NCI-H2107 treated with DMSO at 0.1 percent for 48 hours (cell line): ENCODE results near the gene ZNF497.

ENCODE experiments used
- DNase-seq: peaks from one replicate; lab custom pipeline; 2025; ENCODE audit not compliant: unreplicated experiment; lab: John Stamatoyannopoulos, UW

The ZNF497 gene

DNA sequence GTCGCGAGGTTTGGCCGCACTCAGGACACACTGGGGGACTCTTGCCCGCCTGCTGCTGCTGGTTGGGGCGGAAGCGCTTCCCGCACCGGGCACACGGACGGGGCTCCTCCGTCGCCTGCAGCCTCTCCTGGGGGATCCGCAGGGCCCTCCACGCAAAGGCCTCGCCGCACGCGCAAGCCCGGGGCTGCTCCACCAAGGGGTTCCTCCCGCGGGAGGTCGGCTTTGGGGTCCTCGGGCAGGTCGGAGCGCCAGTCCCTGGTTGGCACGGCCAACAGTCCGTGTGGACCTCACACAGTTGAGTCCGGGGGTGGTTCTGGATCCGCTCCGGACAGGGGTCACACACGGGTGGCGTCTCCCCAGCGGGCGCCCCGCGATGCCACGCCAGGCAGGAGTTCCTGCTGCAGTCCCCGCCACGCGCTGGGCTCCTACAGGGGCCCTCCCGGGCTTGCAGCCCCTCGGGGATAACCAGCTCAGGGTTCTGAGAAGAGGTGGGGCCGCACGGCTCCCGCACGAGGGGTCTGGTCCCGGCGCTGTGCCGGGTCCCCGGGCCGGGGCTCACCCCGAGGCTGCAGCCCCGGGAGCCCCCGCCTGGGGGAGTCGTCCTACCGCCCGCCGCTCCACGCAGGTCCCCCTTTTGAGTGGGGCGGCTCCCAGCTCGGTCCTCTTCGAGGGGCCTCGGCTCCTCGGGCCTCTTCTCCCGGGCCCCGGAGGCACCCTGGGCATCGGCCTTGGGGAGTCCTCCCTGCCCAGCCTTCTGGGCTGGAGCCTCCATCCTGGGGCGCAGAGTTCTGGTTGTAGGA lies 6.2 kb upstream of the ZNF497 start:
- no peak for DNase-seq

- no peak for DNase-seq
These were observed 5.3 kb upstream of the ZNF497 start for GRCh38 chr19:58367698-58368454.

DNA sequence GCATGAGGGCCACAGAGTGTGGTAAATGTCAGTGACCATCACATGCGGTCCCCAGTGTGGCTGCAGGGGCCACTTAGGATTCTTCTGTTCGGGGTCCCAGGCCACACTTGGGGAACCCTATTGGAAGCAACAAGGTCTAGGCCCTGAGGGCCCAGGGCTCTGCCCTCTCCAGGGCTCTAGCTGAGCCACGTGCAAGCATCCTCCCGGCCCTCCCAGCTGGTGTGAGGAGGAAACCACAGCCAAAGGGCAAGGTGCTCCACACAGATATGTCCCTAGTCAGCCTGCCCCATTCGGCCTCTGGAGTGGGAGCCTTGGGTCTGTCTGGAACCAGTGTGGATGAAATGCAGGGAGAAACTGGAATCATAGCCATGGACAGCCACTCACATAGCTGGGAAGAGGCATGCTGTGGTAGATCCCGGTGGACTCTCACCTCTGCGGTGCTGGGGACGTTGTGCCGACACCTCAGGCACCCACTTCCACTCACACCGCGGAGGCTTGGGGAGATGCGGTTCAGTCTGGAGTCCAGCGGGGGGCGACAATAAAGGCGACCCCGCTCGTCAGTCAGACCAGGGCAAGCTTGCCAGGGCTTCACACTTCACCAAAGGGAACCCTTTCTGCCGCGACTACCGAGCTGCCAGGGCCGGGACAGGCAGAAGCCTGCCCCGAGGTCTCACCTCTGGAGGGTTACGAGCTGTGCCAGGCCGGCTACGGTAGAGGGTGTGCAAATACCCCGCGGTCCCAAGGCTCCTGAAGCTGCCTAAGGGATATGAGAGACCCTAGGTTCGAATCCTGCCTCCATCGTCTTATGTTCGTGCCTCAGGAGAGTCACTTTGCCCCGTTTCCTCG lies 4.3 kb upstream of the ZNF497 start:
- no peak for DNase-seq

GRCh38 chr19:58364146-58364545 lies 1.6 kb upstream of the ZNF497 start:
- no peak for DNase-seq

- DNase-seq, result no peak
These were observed 665 bp downstream of the ZNF497 start for GRCh38 chr19:58361900-58362271.

DNA sequence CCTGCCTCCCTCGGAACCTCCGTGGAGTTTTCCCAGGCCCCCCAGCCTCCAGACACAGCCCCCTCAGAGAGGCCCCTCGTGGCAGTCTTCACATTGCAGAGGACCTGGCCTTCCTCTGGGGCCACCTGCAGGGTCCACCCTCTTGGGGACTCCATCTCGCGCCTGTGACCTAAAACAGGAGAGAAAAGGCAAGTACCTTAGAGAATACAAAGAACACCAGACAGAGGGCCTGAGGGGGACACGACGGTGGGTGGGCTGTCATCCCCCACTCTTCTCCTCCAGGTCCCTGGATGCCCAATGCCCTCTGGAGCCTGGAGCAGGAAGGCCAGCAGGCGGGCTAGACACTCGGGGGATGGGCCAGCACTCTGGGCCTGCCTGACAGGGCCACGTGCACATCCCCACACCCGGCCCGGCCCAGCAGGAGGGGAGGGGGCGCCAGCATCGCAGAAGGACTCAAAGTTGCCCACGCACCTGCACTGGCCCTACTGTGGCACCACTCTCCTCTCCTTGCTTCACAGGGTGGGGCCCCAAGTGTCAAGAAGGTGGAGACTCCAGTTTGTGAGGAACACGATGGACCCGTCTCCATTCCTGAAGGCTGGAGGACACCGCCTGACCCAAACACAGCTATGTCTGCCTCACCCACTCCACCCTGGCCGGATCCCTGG lies 4.9 kb downstream of the ZNF497 start:
- no peak for DNase-seq

GRCh38 chr19:58356766-58357480 lies 5.6 kb downstream of the ZNF497 start:
- DNase-seq, result no peak

GRCh38 chr19:58355908-58356765 lies 6.4 kb downstream of the ZNF497 start:
- DNase-seq, result no peak

GRCh38 chr19:58355215-58355796 lies 7.2 kb downstream of the ZNF497 start:
- no peak for DNase-seq

- DNase-seq, result no peak
These were observed 8.0 kb downstream of the ZNF497 start for GRCh38 chr19:58354478-58355030.

DNA sequence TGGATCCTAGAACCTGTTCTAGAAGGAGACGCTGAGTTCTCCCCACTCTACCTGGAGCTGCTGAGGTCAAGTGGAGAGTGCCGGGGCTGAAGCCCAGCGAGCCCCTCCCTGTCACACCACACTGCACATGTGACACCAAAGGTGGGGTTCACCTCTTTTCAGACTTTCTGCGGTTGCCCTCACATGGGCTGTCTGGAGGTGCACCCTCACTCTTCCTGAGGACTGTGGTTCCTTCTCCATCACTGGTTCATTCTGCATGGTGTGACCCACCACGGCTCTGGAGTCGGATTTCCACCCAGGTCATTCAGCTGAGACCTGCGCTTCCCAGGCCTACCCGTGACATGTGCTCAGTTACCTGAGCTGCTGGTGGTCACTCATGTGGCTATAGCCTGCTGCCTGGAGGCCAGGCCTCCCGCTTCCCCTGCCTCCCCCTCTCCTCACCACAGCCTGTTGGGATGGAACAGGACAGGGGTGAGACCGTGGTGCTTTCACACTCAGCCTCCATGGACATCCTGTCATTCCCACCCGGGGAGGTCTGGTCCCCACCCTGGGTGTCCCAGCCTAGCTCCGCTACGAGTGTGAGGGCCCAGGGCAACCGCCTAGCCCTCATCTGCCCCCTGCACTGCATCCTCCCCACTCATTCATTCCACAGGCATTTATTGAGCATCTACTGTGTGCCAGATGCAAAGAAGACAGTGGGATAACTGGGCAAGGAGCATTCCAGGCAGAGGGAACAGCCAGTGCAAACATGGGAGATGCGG lies 8.7 kb downstream of the ZNF497 start:
- DNase-seq, result no peak

DNA sequence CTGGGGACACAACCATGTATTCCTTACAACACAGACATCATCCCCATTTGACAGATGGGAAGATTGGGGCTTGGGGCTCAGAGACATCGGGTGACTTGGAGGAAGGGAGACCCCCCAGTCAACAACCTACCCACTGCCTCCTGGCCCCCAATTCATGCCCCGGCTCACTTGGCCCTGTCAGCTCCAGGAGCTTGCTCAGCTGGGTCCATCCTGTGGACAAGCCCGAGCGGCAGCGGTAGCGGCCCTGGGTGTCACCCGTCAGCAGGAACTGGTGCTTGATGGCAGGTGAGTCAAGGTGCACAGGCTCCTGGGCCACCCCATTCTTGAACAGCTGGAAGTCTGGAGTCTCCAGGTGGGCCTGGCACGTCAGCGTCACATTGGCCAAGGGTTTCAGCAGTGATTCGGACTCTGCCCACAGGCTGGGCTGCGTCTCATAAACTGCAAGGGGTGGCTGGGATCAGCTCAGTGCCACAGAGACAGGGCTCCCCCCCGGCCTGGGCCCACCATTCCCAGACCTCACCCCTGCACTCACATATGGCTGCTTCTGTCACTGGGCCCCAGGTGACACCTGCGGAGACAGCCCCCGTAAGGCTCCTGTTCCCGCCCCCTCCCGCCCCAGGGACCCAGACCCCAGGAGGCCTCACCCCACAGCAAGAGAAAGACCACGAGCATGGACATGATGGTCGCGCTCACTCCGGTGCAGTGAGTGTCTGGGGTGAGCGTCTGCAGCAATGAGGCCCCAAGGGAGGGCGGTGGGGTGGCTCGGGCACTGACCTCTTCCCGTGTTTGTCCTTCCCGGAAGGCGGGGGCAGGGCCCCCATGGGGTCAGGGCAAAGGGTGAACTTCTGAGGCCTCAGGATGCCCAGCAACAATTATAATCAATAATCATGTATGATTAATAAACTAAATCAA lies 9.5 kb downstream of the ZNF497 start, which contains the start of gene A1BG:
A1BG (minus strand) TSS at position 733 of the 912 bp plus-strand sequence; CDS start at position 678, 55 bp downstream.
- DNase-seq, result no peak

DNA sequence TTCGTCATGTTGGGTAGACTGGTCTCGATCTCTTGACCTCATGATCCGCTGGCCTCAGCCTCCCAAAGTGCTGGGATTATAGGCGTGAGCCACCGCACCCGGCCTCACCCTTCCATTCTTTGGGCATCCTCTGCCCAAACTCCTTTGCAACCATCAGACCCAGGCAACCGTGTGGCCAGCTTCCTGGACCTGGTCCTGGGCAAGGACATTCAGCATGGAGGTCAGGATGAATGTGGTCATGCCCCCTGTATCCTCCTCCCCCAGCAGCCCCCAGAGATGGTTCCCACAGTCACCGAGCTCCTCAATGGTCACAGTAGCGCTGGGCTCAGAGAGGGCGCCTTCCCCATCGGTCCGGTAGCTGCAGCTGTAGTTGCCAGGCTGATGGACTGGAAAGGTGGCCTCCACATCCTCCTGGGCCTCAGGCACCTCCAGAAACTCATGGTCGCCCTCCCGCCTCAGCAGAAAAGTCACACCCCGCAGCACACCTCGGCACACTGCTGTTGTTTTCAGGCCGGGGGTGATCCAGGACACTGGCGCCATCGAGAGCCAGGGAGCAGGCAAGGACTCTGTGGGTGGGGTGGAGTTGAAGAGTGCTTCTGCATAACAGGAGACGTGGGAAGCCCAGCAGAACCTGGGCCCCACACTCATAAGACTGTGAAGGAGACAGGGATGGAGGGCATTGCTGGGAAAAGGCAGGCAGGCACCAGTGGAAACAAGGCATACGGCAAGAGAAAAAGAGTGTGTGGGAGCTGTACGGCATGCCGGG lies 10.4 kb downstream of the ZNF497 start:
- DNase-seq, result no peak

DNA sequence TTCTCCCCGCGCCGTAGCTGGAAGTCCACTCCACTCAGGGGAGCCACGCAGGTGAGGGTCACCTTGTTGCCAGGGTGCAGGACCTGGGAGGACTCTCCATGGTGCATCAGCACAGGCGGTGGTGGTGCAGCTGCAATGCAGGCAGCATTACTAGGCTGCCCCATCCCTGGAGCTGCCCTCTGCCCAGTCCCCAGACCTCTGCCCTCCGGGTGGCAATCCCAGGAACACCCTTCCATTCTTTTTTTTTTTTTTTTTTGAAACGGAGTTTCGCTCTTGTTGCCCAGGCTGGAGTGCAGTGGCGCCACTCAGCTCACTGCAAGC lies 11.0 kb downstream of the ZNF497 start:
- no peak for DNase-seq

GRCh38 chr19:58350871-58351557 lies 11.5 kb downstream of the ZNF497 start:
- no peak for DNase-seq
